Astrocyte of the cerebellum (primary cell): ENCODE results near the gene YJU2.

Experiments used
- DNase-seq: peaks from one replicate; pipeline ENCODE4 v3.0.0-alpha.2; 2011; ENCODE audit warnings: low read depth
- H3K4me3 ChIP-seq: 2 replicates; pipeline ENCODE4 v1.5.1; 2011; ENCODE audit warnings: mild to moderate bottlenecking, low read depth, low read length, moderate library complexity
- in situ Hi-C: cut with HindIII; loops from 2 replicates; pipeline ENCODE4 v1.10.0; 2017; ENCODE audit warnings: low sequenced_read_pairs
- TF ChIP-seq, protein P1 (sequence below): IDR thresholded peaks from 2 replicates; pipeline ENCODE4 v1.5.1; 2012; ENCODE audit warnings: low read length, low read depth, moderate library complexity, mild to moderate bottlenecking; ENCODE audit errors: missing control alignments

YJU2 gene

DNA sequence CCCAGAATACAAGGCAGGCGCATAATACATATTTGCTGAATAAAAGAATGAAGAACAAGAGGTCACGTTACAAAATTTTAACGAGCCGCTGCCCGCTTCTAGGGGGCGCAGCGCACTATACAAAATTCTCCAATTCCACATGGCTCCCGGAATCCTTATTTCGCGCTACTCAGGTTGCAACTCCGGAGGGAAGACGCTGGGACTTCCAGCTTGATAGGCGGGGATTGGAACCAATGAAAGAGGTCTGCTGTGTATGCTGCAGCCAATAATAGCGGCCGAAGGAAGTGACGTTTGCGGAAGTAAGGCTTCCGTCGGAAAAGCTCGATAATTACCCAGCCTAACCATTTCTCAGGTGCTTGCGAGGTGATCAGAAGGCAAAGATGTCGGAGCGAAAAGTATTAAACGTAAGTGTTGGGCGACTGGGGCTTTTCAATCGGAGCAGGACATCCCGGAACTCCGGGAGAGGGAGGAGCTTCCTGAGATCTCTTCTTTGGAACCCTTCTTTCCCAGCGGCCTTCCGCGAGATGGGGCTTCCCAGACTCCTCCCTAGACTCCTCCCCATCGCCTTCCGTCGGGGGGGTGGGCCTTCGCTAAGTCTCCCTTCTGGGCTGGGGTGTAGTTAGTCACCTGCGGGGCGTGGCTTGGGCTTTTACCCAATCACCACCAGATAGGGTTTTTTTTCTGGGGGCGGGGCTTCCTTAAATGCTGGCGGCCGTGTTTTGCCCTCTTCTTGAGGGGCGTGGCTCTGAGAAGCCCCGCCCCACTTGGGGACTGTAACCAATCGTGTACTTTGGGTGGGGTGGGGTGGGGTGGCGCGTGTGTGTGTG is at the start of gene YJU2:
Gene YJU2 (plus strand): TSS at position 314 of the 827 bp plus-strand sequence. CDS start 67 bp downstream, at position 381.
- peak; percentile 99 for DNase-seq
- H3K4me3 ChIP-seq = peak within 1 kb of the TSS; percentile 54
- in situ Hi-C loops = no loop called here
- TF ChIP-seq, protein P1, sequence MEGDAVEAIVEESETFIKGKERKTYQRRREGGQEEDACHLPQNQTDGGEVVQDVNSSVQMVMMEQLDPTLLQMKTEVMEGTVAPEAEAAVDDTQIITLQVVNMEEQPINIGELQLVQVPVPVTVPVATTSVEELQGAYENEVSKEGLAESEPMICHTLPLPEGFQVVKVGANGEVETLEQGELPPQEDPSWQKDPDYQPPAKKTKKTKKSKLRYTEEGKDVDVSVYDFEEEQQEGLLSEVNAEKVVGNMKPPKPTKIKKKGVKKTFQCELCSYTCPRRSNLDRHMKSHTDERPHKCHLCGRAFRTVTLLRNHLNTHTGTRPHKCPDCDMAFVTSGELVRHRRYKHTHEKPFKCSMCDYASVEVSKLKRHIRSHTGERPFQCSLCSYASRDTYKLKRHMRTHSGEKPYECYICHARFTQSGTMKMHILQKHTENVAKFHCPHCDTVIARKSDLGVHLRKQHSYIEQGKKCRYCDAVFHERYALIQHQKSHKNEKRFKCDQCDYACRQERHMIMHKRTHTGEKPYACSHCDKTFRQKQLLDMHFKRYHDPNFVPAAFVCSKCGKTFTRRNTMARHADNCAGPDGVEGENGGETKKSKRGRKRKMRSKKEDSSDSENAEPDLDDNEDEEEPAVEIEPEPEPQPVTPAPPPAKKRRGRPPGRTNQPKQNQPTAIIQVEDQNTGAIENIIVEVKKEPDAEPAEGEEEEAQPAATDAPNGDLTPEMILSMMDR = peak; percentile 67

DNA sequence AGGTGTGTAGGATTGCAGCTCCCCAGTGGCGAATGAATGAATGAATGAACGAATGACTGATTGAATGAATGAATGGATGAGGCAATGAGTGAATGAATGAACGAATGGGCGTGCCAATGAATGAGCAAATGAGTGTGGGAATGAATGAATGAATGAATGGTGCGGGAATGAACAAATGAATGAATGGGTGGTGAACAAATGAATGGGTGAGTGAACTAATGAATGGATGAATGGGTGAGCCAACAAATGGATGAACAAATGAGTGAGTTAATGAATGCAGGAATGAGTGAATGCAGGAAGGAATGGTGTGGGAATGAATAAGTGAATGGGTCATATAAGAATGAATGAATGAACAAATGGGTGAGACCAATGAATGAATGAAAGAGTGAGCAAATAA is 49.7 kb upstream of the YJU2 start:
- no peak for DNase-seq
- in situ Hi-C loops = no loop called here
- TF ChIP-seq, protein P1 = no peak
- no peak overlapping the region for H3K4me3 ChIP-seq

DNA sequence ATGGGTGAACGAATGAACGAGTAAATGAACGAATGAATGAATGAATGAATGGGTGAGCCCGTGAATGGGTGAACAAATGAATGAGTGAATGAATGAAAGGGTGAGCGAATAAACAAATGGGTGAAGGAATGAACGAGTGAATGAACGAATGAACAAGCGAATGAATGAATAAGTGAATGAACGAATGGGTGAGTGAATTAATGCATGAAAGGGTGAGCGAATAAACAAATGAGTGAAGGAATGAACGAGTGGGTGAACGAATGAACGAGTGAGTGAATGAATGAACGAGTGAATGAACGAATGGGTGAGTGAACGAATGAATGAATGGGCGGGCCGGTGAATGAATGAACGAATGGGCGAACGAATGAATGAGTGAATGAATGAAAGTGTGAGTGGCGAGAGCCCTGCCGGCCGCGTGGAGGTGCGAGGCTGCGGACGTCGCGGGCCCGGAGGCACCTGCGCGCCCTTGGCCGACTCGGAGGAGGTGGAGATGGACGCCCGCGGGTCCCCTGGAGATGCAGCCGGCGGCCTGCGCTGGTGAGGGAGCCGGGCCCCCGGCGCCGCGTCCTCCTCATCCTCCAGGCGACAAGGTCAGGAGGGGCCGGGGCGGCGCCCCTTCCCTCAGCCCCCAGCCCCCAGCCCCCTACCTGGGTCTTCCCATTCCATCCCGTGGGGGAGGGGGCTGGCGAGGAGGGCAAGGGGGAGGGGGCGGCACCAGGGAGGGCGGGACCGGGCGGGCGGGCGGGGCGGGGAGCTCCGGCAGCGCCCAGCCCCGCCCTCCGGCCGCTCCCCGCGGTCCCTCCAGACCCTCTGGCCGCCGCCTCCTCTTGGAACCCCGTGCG is 49.0 kb upstream of the YJU2 start:
- no peak overlapping the region for H3K4me3 ChIP-seq
- TF ChIP-seq, protein P1 = no peak
- no peak for DNase-seq
- in situ Hi-C loops = no loop called here

DNA sequence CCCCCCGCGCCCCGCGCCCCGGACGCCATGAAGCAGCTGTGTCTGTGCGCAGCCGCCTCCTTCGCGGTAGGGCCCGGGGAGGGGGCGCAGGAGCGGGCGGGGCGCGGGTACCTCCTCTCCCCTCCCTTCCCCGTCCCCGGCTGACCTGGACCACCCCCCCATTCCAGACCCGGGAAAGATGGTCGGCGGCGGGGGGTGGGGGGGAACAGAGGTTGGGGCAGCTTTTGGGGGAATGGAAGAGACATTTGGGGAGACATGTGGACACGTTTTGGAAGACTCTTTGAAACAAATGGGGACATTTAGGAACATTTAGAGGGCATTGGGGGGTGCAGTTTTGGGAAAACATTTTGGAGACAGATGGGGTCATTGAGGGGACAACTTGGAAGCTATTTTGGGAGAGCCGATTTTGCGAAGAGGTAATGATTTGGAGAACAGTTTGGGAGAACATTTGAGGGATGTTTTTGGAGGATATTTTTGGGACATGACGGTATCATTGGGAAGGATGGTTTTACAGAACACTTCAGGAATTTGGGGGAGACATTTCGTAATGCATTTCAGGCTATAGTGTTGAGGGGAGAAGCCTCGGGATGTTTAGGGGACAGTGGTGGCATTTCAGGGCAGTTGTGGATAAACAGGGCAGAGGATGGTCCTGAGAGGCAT is 48.3 kb upstream of the YJU2 start:
- TF ChIP-seq, protein P1 = no peak
- in situ Hi-C loops = no loop called here
- DNase-seq = no peak
- no peak overlapping the region for H3K4me3 ChIP-seq

DNA sequence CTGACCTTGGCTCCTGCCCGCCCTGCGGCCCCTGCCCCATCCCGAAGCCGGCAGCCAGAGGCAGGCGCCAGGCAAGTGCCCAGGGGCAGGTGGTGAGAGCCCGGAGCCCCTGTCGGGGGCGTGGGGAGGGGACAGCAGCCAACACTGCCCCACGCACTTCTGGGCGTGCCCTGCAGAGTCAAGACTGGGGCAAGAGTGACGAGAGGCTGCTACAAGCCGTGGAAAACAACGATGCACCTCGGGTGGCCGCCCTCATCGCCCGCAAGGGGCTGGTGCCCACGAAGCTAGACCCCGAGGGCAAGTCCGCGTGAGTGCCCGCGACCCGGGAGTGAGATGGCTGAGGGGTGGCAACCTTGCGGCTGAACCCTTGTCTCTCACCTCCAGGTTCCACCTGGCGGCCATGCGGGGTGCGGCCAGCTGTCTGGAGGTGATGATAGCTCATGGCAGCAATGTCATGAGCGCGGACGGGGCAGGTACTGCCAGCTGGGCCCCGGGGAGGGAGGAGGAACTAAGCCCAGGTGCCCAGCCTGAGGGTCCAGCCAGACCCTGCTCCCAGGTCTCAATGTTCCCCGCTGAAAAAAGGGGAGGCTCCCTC is 47.1 kb upstream of the YJU2 start:
- in situ Hi-C loops = loop anchor here (10.0 to 25.0 kb wide), 3 partner anchors 65 to 212 kb away; partner anchors contain the start of genes EEF2 and ZBTB7A
- no peak overlapping the region for H3K4me3 ChIP-seq
- TF ChIP-seq, protein P1 = no peak
- DNase-seq = no peak
